Right kidney (tissue), 9 donors: Measurements from ENCODE around the gene SERPINE2.

Source experiments
- DNase-seq: peaks from one replicate; pipeline ENCODE4 v3.0.0-alpha.2; 2016
- long read RNA-seq, 8 donors: transcript quantifications; one replicate each; lab custom pipeline, GENCODE V29; 2026

SERPINE2 gene
- long read RNA-seq, donor 1, full-length matches to known transcripts, result 27 of 122 reads
- long read RNA-seq, donor 1, partial matches to known transcripts, result 95 of 122 reads
- long read RNA-seq, donor 1, other reads (novel, unspliced or antisense), result 0 of 122 reads
- long read RNA-seq, donor 2, transcript SERPINE2-202 (9 exons, 2,161 nt), result major isoform, 11 of 69 reads
- long read RNA-seq, donor 2, partial matches to known transcripts, result 54 of 69 reads
- long read RNA-seq, donor 2, other reads (novel, unspliced or antisense), result 0 of 69 reads
- long read RNA-seq, donor 3, transcript SERPINE2-202 (9 exons, 2,161 nt), result major isoform, 7 of 17 reads
- long read RNA-seq, donor 3, partial matches to known transcripts, result 6 of 17 reads
- long read RNA-seq, donor 3, other reads (novel, unspliced or antisense), result 0 of 17 reads
- long read RNA-seq, donor 4, full-length matches to known transcripts, result 23 of 84 reads
- long read RNA-seq, donor 4, partial matches to known transcripts, result 61 of 84 reads
- long read RNA-seq, donor 4, other reads (novel, unspliced or antisense), result 0 of 84 reads
- long read RNA-seq, donor 5, full-length matches to known transcripts, result 33 of 33 reads
- long read RNA-seq, donor 5, partial matches to known transcripts, result 0 of 33 reads
- long read RNA-seq, donor 5, other reads (novel, unspliced or antisense), result 0 of 33 reads
- long read RNA-seq, donor 6, full-length matches to known transcripts, result 24 of 47 reads
- long read RNA-seq, donor 6, partial matches to known transcripts, result 23 of 47 reads
- long read RNA-seq, donor 6, other reads (novel, unspliced or antisense), result 0 of 47 reads
- long read RNA-seq, donor 7, full-length matches to known transcripts, result 28 of 186 reads
- long read RNA-seq, donor 7, partial matches to known transcripts, result 158 of 186 reads
- long read RNA-seq, donor 7, other reads (novel, unspliced or antisense), result 0 of 186 reads
- long read RNA-seq, donor 8, full-length matches to known transcripts, result 34 of 124 reads
- long read RNA-seq, donor 8, partial matches to known transcripts, result 90 of 124 reads
- long read RNA-seq, donor 8, other reads (novel, unspliced or antisense), result 0 of 124 reads

- peak; percentile 93 for DNase-seq
Measured at GRCh38 chr2:224039080-224039769, at the start of gene SERPINE2. Gene SERPINE2 (minus strand): TSS chr2:224039286. CDS start chr2:224001900, 37,386 bp downstream.

GRCh38 chr2:224086226-224086914, 47.3 kb upstream of the SERPINE2 start:
- DNase-seq, result no peak

- DNase-seq, result no peak
Measured at GRCh38 chr2:224085811-224086210, 46.7 kb upstream of the SERPINE2 start.

GRCh38 chr2:224085246-224085645, 46.2 kb upstream of the SERPINE2 start:
- DNase-seq, result no peak

- DNase-seq, result no peak
Measured at GRCh38 chr2:224084266-224084892, 45.3 kb upstream of the SERPINE2 start.

GRCh38 chr2:224083638-224084037, 44.6 kb upstream of the SERPINE2 start:
- DNase-seq, result no peak

GRCh38 chr2:224078656-224079055, 39.6 kb upstream of the SERPINE2 start:
- DNase-seq, result no peak

GRCh38 chr2:224077773-224078507, 38.9 kb upstream of the SERPINE2 start:
- no peak for DNase-seq

- DNase-seq, result no peak
Measured at GRCh38 chr2:224075588-224075987, 36.5 kb upstream of the SERPINE2 start.

GRCh38 chr2:224073676-224074075, 34.6 kb upstream of the SERPINE2 start:
- DNase-seq, result no peak

- no peak for DNase-seq
Measured at GRCh38 chr2:224072541-224073188, 33.6 kb upstream of the SERPINE2 start.

GRCh38 chr2:224069172-224069571, 30.1 kb upstream of the SERPINE2 start:
- DNase-seq, result no peak

- DNase-seq, result no peak
Measured at GRCh38 chr2:224063298-224063648, 24.2 kb upstream of the SERPINE2 start.

- peak; percentile 30 for DNase-seq
Measured at GRCh38 chr2:224062481-224063297, 23.6 kb upstream of the SERPINE2 start.

- no peak for DNase-seq
Measured at GRCh38 chr2:224060783-224061482, 21.8 kb upstream of the SERPINE2 start.

- DNase-seq, result no peak
Measured at GRCh38 chr2:224059178-224059577, 20.1 kb upstream of the SERPINE2 start.

GRCh38 chr2:224058048-224058775, 19.1 kb upstream of the SERPINE2 start:
- DNase-seq, result no peak

- no peak for DNase-seq
Measured at GRCh38 chr2:224056889-224057288, 17.8 kb upstream of the SERPINE2 start.
